HepG2 (cell line): ENCODE results near the gene GPR65. TPM values are rescaled to one million over a fixed set of nuclear protein-coding genes. Genes with fewer than 3 reads are reported as not detected.

Experiments
- ATAC-seq: fragments of 200-7000 bp; cut with Tn5 transposase; 3 replicates; pipeline ENCODE4 v1.9.1; 2020; ENCODE audit warnings: mild to moderate bottlenecking, moderate library complexity
- BruUV-seq: library from RNA; stranded (reverse); fragments of 400-500 nt; replicated peaks from 2 replicates; lab custom pipeline; 2021; lab: Mats Ljungman, UMichigan
- CTCF ChIA-PET: fragments of 300-600 bp; formaldehyde crosslinking; extraction: SDS; loops from one replicate; lab custom pipeline; 2021; ENCODE audit warnings: low total read pairs, inconsistent platforms, low intra/inter-chr PET ratio; lab: Yijun Ruan, JAX
- POLR2A ChIA-PET: fragments of 350-600 bp; sonication (Branson Sonifier 250); formaldehyde crosslinking; loops from one replicate; lab custom pipeline; 2020; ENCODE audit warnings: antibody characterized with exemption, inconsistent platforms; lab: Yijun Ruan, JAX
- DNase-seq: peaks from one replicate; pipeline ENCODE4 v3.0.0-alpha.2; 2015; ENCODE audit warnings: low spot score
- FAIRE-seq: peaks from 3 replicates; lab custom pipeline; 2011; peaks lifted over from hg19 to GRCh38; lab: Jason Lieb, UNC
- H2AFZ ChIP-seq: one replicate; pipeline ENCODE4 v1.6.1; 2011; ENCODE audit warnings: low read length, inconsistent platforms
- H3K27ac ChIP-seq: fragments of 300-600 bp; 3 replicates; pipeline ENCODE4 v1.8.0; 2011; ENCODE audit warnings: mixed run types, mild to moderate bottlenecking, mixed read lengths, low read length, inconsistent platforms; ENCODE audit not compliant: insufficient read depth; ENCODE audit errors: extremely low read length
- H3K27me3 ChIP-seq, 2 experiments: fragments of 200-600 bp in 1 of 2; 2 replicates in 1 of 2; 3 replicates in 1 of 2; pipeline versions ENCODE4 v1.6.0 to v1.8.0; 2011; ENCODE audit warnings: low read length in 2 of 2, mild to moderate bottlenecking in 2 of 2, moderate library complexity in 2 of 2, inconsistent platforms in 1 of 2; ENCODE audit not compliant: insufficient read depth in 2 of 2, control insufficient read depth in 1 of 2
- H3K36me3 ChIP-seq, 2 experiments: fragments of 200-600 bp in 1 of 2; replicated peaks in 1 of 2; 2 replicates in 1 of 2; 3 replicates in 1 of 2; pipeline versions ENCODE4 v1.5.1 to v1.8.0; 2011; ENCODE audit warnings: low read length in 2 of 2, inconsistent platforms in 1 of 2; ENCODE audit not compliant: insufficient read depth in 2 of 2, control insufficient read depth in 1 of 2
- H3K4me1 ChIP-seq: 2 replicates; pipeline ENCODE4 v1.5.1; 2012; ENCODE audit warnings: low read length, inconsistent platforms; ENCODE audit not compliant: insufficient read depth
- H3K4me2 ChIP-seq: 2 replicates; pipeline ENCODE4 v1.6.0; 2011; ENCODE audit warnings: low read depth, low read length, inconsistent platforms
- H3K4me3 ChIP-seq, 3 experiments: fragments of 200-600 bp in 1 of 3; sonication (generic), shearing (Covaris generic) in 1 of 3; replicated peaks in 1 of 3; 2 replicates each; pipeline ENCODE4 v1.5.1; 2011 to 2016; ENCODE audit warnings: low read length in 3 of 3, inconsistent platforms in 2 of 3, low read depth in 2 of 3, mild to moderate bottlenecking in 2 of 3, control low read depth in 1 of 3, mixed read lengths in 1 of 3; ENCODE audit not compliant: insufficient read depth in 1 of 3
- H3K79me2 ChIP-seq: one replicate; pipeline ENCODE4 v1.6.1; 2011; ENCODE audit warnings: low read length, inconsistent platforms; ENCODE audit not compliant: insufficient read depth
- H3K9ac ChIP-seq: 2 replicates; pipeline ENCODE4 v1.6.0; 2011; ENCODE audit warnings: mild to moderate bottlenecking, low read depth, low read length, inconsistent platforms; ENCODE audit not compliant: insufficient read depth
- H3K9me3 ChIP-seq: 2 replicates; pipeline ENCODE4 v1.5.1; 2012; ENCODE audit warnings: mild to moderate bottlenecking, low read length
- H4K20me1 ChIP-seq: 2 replicates; pipeline ENCODE4 v1.6.0; 2011; ENCODE audit warnings: inconsistent platforms, mild to moderate bottlenecking, low read length, moderate library complexity; ENCODE audit not compliant: insufficient read depth
- CHCHD3 ChIP-seq: sonication (generic); formaldehyde crosslinking; IDR thresholded peaks from 2 replicates; pipeline ENCODE4 v1.8.0; 2022; ENCODE audit warnings: mild to moderate bottlenecking, missing genetic modification reagents, moderate library complexity
- EP300 ChIP-seq, 3 experiments: sonication (generic) in 1 of 3; formaldehyde crosslinking in 1 of 3; IDR thresholded peaks; 2 replicates each; pipeline versions ENCODE4 v1.5.1 to v1.6.1; 2011 to 2020; ENCODE audit warnings: low read depth in 2 of 3, low read length in 2 of 3, borderline replicate concordance in 1 of 3, improper control_type of control experiment in 1 of 3, mild to moderate bottlenecking in 1 of 3, missing genetic modification reagents in 1 of 3, moderate library complexity in 1 of 3
- GATAD1 ChIP-seq: IDR thresholded peaks from 2 replicates; pipeline ENCODE4 v1.6.1; 2016; ENCODE audit warnings: missing genetic modification reagents, missing compliant biosample characterization
- GZF1 ChIP-seq: sonication (generic); formaldehyde crosslinking; IDR thresholded peaks from 2 replicates; pipeline ENCODE4 v1.5.1; 2020; ENCODE audit warnings: mild to moderate bottlenecking, missing genetic modification reagents
- HMGXB3 ChIP-seq: sonication (generic); formaldehyde crosslinking; IDR thresholded peaks from 2 replicates; pipeline ENCODE4 v1.4.0; 2020; ENCODE audit warnings: missing genetic modification reagents, borderline replicate concordance
- IRF1 ChIP-seq: sonication (generic); formaldehyde crosslinking; IDR thresholded peaks from 2 replicates; pipeline ENCODE4 v1.4.0; 2020; ENCODE audit warnings: low read depth, mild to moderate bottlenecking, missing genetic modification reagents
- MLLT10 ChIP-seq: sonication (generic); formaldehyde crosslinking; IDR thresholded peaks from 2 replicates; pipeline ENCODE4 v1.4.0; 2020; ENCODE audit warnings: missing genetic modification reagents
- NFKBIZ ChIP-seq: IDR thresholded peaks from 2 replicates; pipeline ENCODE4 v1.6.1; 2018; ENCODE audit warnings: missing genetic modification reagents, missing compliant biosample characterization
- PHF20 ChIP-seq: sonication (generic); formaldehyde crosslinking; IDR thresholded peaks from 2 replicates; pipeline ENCODE4 v1.5.0; 2020; ENCODE audit warnings: mild to moderate bottlenecking, missing genetic modification reagents
- SAFB2 ChIP-seq: sonication (generic); formaldehyde crosslinking; IDR thresholded peaks from 2 replicates; pipeline ENCODE4 v1.5.1; 2020; ENCODE audit warnings: missing genetic modification reagents, low read depth, mild to moderate bottlenecking, borderline replicate concordance
- SNAPC5 ChIP-seq: sonication (generic); formaldehyde crosslinking; IDR thresholded peaks from 2 replicates; pipeline ENCODE4 v1.8.1; 2023; ENCODE audit warnings: mild to moderate bottlenecking, missing genetic modification reagents, borderline replicate concordance
- SOX5 ChIP-seq: IDR thresholded peaks from 2 replicates; pipeline ENCODE4 v1.6.1; 2016; ENCODE audit warnings: borderline replicate concordance
- TARDBP ChIP-seq: sonication (generic); formaldehyde crosslinking; IDR thresholded peaks from 2 replicates; pipeline ENCODE4 v1.8.0; 2022; ENCODE audit warnings: mild to moderate bottlenecking, missing genetic modification reagents
- ZC3H4 ChIP-seq: sonication (generic); formaldehyde crosslinking; IDR thresholded peaks from 2 replicates; pipeline ENCODE4 v1.4.0; 2020; ENCODE audit warnings: missing genetic modification reagents, borderline replicate concordance
- ZNF503 ChIP-seq: sonication (generic); formaldehyde crosslinking; IDR thresholded peaks from 2 replicates; pipeline ENCODE4 v1.4.0; 2020; ENCODE audit warnings: missing genetic modification reagents
- ZNF576 ChIP-seq: sonication (generic); formaldehyde crosslinking; IDR thresholded peaks from 2 replicates; pipeline ENCODE4 v1.4.0; 2020; ENCODE audit warnings: mild to moderate bottlenecking, missing genetic modification reagents
- ZNF766 ChIP-seq: sonication (generic); formaldehyde crosslinking; IDR thresholded peaks from 2 replicates; pipeline ENCODE4 v1.5.0; 2020; ENCODE audit warnings: missing genetic modification reagents, borderline replicate concordance
- ZSCAN31 ChIP-seq: sonication (generic); formaldehyde crosslinking; IDR thresholded peaks from 2 replicates; pipeline ENCODE4 v1.5.0; 2020; ENCODE audit warnings: low read depth, mild to moderate bottlenecking, missing genetic modification reagents
- WGBS: methylation state at CpG from one replicate; pipeline ENCODE4 v1.1.6; 2017; ENCODE audit warnings: low lambda C conversion rate; 5-methylcytosine and 5-hydroxymethylcytosine counted together
- in situ Hi-C: cut with HindIII; loops from 2 replicates; pipeline ENCODE4 v1.10.0; 2017; ENCODE audit warnings: low pct_unique_long_range_greater_than_20kb; ENCODE audit not compliant: extremely low pct_ligation_motif_present
- intact Hi-C: fragments of 100-400 bp; cut with micrococcal nuclease; formaldehyde crosslinking; loops from one replicate; pipeline ENCODE4 v1.10.0; 2022; ENCODE audit not compliant: unreplicated experiment
- polyA plus RNA-seq, 8 experiments: library from polyadenylated mRNA; depleted of rRNA in 3 of 8; stranded (reverse) in 7 of 8; unstranded in 1 of 8; fragments of >200 nt; fragmentation: Illumina TruSeq in 4 of 8; extraction: Trizol in 4 of 8; gene quantifications; 2 replicates each; pipeline versions ENCODE4 v1.2.1 to v1.2.3, GENCODE V29; 2011 to 2016; ENCODE audit warnings: low read depth in 4 of 8, missing spikeins in 1 of 8, mixed read lengths in 1 of 8; ENCODE audit not compliant: insufficient read depth in 1 of 8
- total RNA-seq, 5 experiments: library from RNA; depleted of rRNA; stranded (reverse); fragments of >200 nt; fragmentation: Illumina TruSeq; extraction: Trizol; gene quantifications; 2 replicates each; pipeline ENCODE4 v1.2.3, GENCODE V29; 2016; ENCODE audit warnings: low read depth in 1 of 5

GPR65 gene
- total and polyA plus RNA-seq, 2 of the 13 experiments (the other 11 are each of a cell fraction or from before 2014, with no cell fraction given): not detected

- POLR2A ChIA-PET: interaction anchor here (0.7 kb wide), 1 partner anchor 10 kb away, joined by 3 read pairs; no protein-coding TSS in a partner anchor
- BruUV-seq: no TSS peak
- ATAC-seq: no peak
- TF ChIP-seq ZC3H4 (CRISPR knock-in tag) (no peak), IRF1 (no peak), TARDBP (CRISPR knock-in tag) (no peak), SOX5 (CRISPR knock-in tag) (no peak), EP300 (IDR thresholded peaks at IDR 0.05; ENCODE audit: low read depth in 2 of 2, low read length in 2 of 2) (no peak), EP300 (CRISPR knock-in tag; IDR thresholded peaks at IDR 0.05; ENCODE audit: borderline replicate concordance) (no peak), NFKBIZ (no peak), GATAD1 (CRISPR knock-in tag) (no peak), PHF20 (CRISPR knock-in tag) (no peak), SNAPC5 (CRISPR knock-in tag) (no peak), GZF1 (CRISPR knock-in tag) (no peak), ZNF503 (CRISPR knock-in tag) (no peak), HMGXB3 (no peak), ZSCAN31 (no peak), CHCHD3 (CRISPR knock-in tag) (no peak), ZNF766 (CRISPR knock-in tag) (no peak), SAFB2 (CRISPR knock-in tag) (no peak), ZNF576 (CRISPR knock-in tag) (no peak), MLLT10 (CRISPR knock-in tag) (no peak)
Observed at GRCh38 chr14:88036422-88036821, 31.5 kb downstream of the GPR65 start.

More at GRCh38 chr14:88036422-88036821, 31.5 kb downstream of the GPR65 start:
- Histone ChIP-seq H4K20me1 (no peaks in the 10 kb centered on the region), H3K36me3 (peaks cover 11 to 31% of the 10 kb centered on the region in 2 experiments; a peak in 4 of 5 replicates), H3K9ac (no peak overlapping the region), H3K27me3 (no peaks in the 10 kb centered on the region), H2AFZ (no peak overlapping the region), H3K9me3 (no peaks in the 10 kb centered on the region), H3K4me1 (peaks cover 4% of the 10 kb centered on the region), H3K27ac (no peak overlapping the region), H3K4me2 (no peak overlapping the region), H3K4me3 (no peak overlapping the region), H3K79me2 (peaks cover 16% of the 10 kb centered on the region)
- in situ Hi-C loops: no loop called here
- 94% methylated on average over 2 of the region's 2 CpGs for WGBS
- no peak for FAIRE-seq
- DNase-seq: no peak
- CTCF ChIA-PET: no interaction called here
- intact Hi-C loops: no loop called here
